ENCODE results near the gene SRCIN1.
"Not testable (repeated sequence)": the region's sequence is repeated elsewhere in the genome, so short reads cannot be mapped to it uniquely, and the experiment has no call there.

DNA sequence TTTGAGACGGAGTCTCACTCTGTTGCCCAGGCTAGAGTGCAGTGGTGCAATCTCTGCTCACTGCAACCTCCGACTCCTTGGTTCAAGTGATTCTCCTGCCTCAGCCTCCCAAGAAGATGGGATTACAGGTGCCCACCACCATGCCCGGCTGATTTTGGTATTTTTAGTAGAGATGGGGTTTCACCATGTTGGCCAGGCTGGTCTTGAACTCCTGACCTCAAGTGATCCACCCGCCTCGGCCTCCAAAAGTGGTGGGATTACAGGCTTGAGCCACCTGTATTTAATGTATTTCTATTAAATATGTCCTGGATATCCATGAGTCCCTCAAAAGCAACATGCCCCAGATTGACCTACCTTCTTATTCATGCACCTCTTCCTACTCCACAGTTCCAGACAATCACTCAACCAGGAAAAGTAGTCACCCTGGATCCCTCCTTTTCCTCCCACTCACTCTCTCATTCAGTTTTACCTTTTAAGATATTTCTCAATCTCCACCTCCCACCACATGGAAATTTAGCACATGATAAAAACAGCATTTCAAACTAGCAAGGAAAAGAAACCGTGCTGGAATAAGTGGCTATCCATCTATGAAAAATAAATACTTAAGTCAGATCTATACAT, 21.0 kb upstream of the SRCIN1 start:
- not testable (repeated sequence) for TF ChIP-seq EZH2phosphoT487 (IDR thresholded peaks at IDR 0.05; ENCODE audit: borderline replicate concordance, low read length); CTCF (IDR thresholded peaks at IDR 0.05; ENCODE audit: low read depth, low read length, poor library complexity, severe bottlenecking)

All from DOHH2 (cell line).